Measurements from ENCODE around the gene ZNF440.

The ZNF440 gene

GRCh38 chr19:11787536-11787935 is 26.5 kb upstream of the ZNF440 start:
- H3F3A ChIP-seq (ENCODE audit: insufficient read depth, low read length) = no peaks in the 10 kb centered on the region; the same call in 1 of the 2 replicates
- no peak for DNase-seq
- H3K27me3 ChIP-seq (replicated peaks; ENCODE audit: insufficient read depth, low read length) = no peaks in the 10 kb centered on the region
- H4K20me1 ChIP-seq (ENCODE audit: insufficient read depth, low read length) = no peaks in the 10 kb centered on the region
- H3K4me3 ChIP-seq (ENCODE audit: low read length) = no peak overlapping the region
- H3K9me2 ChIP-seq (replicated peaks; ENCODE audit: insufficient read depth, low read length) = no peaks in the 10 kb centered on the region
- no peak overlapping the region for H3K4me2 ChIP-seq (ENCODE audit: low read depth, low read length)
- TF ChIP-seq CTCF (IDR thresholded peaks at IDR 0.05; ENCODE audit: low read length) (no peak), EZH2 (optimal IDR thresholded peaks at IDR 0.05; ENCODE audit: low read depth, low read length) (no peak), EZH2phosphoT487 (IDR thresholded peaks at IDR 0.05; ENCODE audit: low read length) (no peak)
- H3K27ac ChIP-seq (ENCODE audit: low read length) = no peak overlapping the region
- H3K36me3 ChIP-seq (replicated peaks; ENCODE audit: insufficient read depth, low read length) = peaks cover 4% of the 10 kb centered on the region
- H3K9me3 ChIP-seq (replicated peaks; ENCODE audit: insufficient read depth, low read length) = 0 out of 2 replicates have a peak, but pooled peaks cover 4% of the 10 kb centered on the region
- H3K79me2 ChIP-seq (ENCODE audit: low read length) = no peaks in the 10 kb centered on the region
- no peak overlapping the region for H2AFZ ChIP-seq (ENCODE audit: low read length)
- no peak overlapping the region for H3K9ac ChIP-seq (ENCODE audit: low read length)
- H3K4me1 ChIP-seq (ENCODE audit: low read length) = no peaks in the 10 kb centered on the region

DNA sequence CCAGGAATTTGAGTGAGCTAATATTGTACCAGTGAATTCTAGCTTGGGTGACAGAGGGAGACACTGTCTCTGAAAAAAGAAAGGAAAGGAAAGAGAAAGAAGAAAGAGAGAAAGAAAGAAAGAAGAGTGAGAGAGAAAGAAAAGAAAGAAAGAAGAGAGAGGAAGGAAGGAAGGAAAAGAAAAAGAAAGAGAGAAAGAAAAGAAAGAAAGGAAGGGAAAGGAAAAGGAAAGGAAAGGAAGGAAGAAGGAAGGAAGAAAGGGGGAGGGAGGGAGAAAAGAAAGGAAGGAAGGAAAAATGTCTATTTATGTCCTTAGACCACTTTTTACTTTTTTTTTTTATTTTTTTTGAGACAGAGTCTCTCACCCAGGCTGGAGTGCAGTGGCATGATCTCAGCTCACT is 21.1 kb upstream of the ZNF440 start:
- Histone ChIP-seq H3K4me1 (ENCODE audit: low read length) (peaks cover 5% of the 10 kb centered on the region), H3K4me3 (ENCODE audit: low read length) (no peak overlapping the region), H3K9me3 (replicated peaks; ENCODE audit: insufficient read depth, low read length) (0 out of 2 replicates have a peak, but pooled peaks cover 4% of the 10 kb centered on the region), H4K20me1 (ENCODE audit: insufficient read depth, low read length) (no peaks in the 10 kb centered on the region), H3K79me2 (ENCODE audit: low read length) (no peaks in the 10 kb centered on the region), H3K27me3 (replicated peaks; ENCODE audit: insufficient read depth, low read length) (no peaks in the 10 kb centered on the region), H3K9ac (ENCODE audit: low read length) (no peak overlapping the region), H3K36me3 (replicated peaks; ENCODE audit: insufficient read depth, low read length) (no peaks in the 10 kb centered on the region), H3F3A (ENCODE audit: insufficient read depth, low read length) (peaks cover 1% of the 10 kb centered on the region), H3K27ac (ENCODE audit: low read length) (no peak overlapping the region), H3K4me2 (ENCODE audit: low read depth, low read length) (no peak overlapping the region), H3K9me2 (replicated peaks; ENCODE audit: insufficient read depth, low read length) (no peaks in the 10 kb centered on the region), H2AFZ (ENCODE audit: low read length) (no peak overlapping the region)
- no peak for DNase-seq
- TF ChIP-seq CTCF (IDR thresholded peaks at IDR 0.05; ENCODE audit: low read length) (no peak), EZH2phosphoT487 (IDR thresholded peaks at IDR 0.05; ENCODE audit: low read length) (no peak), EZH2 (optimal IDR thresholded peaks at IDR 0.05; ENCODE audit: low read depth, low read length) (no peak)

DNA sequence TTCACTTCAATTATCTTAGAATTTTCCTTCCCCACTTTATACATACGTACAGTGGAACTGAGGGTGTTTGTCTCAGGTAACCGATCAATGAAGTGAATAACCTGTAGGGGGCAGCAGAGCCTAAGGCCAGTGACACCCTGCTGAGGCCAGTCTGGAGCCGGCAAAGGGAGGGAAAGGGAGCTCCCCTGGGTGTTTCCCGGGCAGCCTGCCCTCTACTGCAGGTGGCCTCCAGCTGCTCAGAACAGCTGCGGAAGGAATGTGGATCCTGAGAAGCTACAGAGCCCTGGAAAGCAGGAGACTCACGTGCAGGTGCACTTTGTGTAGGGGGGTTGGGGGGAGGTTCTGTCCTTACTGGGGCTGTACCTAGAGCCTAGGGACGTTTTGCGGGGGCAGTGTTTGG is 16.6 kb upstream of the ZNF440 start:
- no peaks in the 10 kb centered on the region for H3K9me2 ChIP-seq (replicated peaks; ENCODE audit: insufficient read depth, low read length)
- no peaks in the 10 kb centered on the region for H4K20me1 ChIP-seq (ENCODE audit: insufficient read depth, low read length)
- DNase-seq = peak; percentile 81
- H3K79me2 ChIP-seq (ENCODE audit: low read length) = no peaks in the 10 kb centered on the region
- no peaks in the 10 kb centered on the region for H3K36me3 ChIP-seq (replicated peaks; ENCODE audit: insufficient read depth, low read length)
- peaks cover 7% of the 10 kb centered on the region for H3F3A ChIP-seq (ENCODE audit: insufficient read depth, low read length)
- H3K4me1 ChIP-seq (ENCODE audit: low read length) = peaks cover 8% of the 10 kb centered on the region
- H3K27me3 ChIP-seq (replicated peaks; ENCODE audit: insufficient read depth, low read length) = no peaks in the 10 kb centered on the region
- H2AFZ ChIP-seq (ENCODE audit: low read length) = peak overlapping the region; percentile 100
- TF ChIP-seq EZH2 (optimal IDR thresholded peaks at IDR 0.05; ENCODE audit: low read depth, low read length) = no peak
- TF ChIP-seq CTCF (IDR thresholded peaks at IDR 0.05; ENCODE audit: low read length) = peak; percentile 90
- no peak for TF ChIP-seq EZH2phosphoT487 (IDR thresholded peaks at IDR 0.05; ENCODE audit: low read length)
- no peak overlapping the region for H3K27ac ChIP-seq (ENCODE audit: low read length)
- H3K9me3 ChIP-seq (replicated peaks; ENCODE audit: insufficient read depth, low read length) = no peaks in the 10 kb centered on the region
- no peak overlapping the region for H3K9ac ChIP-seq (ENCODE audit: low read length)
- peak overlapping the region; percentile 4; the same call in 1 of the 2 replicates for H3K4me3 ChIP-seq (ENCODE audit: low read length)
- H3K4me2 ChIP-seq (ENCODE audit: low read depth, low read length) = peak overlapping the region; percentile 94
